ENCODE measurements around the gene GLT1D1. TPM values are rescaled to one million over a fixed set of nuclear protein-coding genes. Genes with fewer than 3 reads are reported as not detected.
A peak's percentile ranks its signal among the peaks of the same experiment; 100 is the strongest.

Gene GLT1D1
- total RNA-seq, 2 experiments from 2014 or later = 0.27 to 0.30 TPM

DNA sequence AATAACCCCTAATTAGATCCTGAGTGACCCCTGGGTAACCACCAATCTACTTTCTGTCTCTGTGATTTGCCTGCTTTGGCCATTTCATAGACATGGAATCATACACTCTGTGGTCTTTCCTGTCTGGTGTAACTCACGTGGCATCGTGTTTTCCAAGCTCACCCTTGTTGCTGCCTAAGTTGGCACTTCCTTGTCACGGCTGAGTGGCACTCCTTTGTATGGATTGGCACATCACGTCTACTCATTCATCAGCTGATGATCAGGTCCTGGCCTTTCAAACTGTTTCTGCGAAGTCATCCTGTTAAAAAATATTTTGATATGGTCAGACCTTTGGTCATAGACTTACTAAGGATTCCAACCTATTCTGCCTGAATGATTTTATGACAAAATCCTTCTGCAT is 87.7 kb downstream of the GLT1D1 start:
- H3K36me3 Mint-ChIP-seq = no peaks in the 10 kb centered on the region
- DNase-seq = no peak
- no peaks in the 10 kb centered on the region for H3K4me1 Mint-ChIP-seq
- H3K9me3 Mint-ChIP-seq = no peaks in the 10 kb centered on the region
- H3K4me3 Mint-ChIP-seq = no peak overlapping the region
- H3K27ac Mint-ChIP-seq = no peak overlapping the region
- peaks cover 5% of the 10 kb centered on the region for H3K27me3 Mint-ChIP-seq

DNA sequence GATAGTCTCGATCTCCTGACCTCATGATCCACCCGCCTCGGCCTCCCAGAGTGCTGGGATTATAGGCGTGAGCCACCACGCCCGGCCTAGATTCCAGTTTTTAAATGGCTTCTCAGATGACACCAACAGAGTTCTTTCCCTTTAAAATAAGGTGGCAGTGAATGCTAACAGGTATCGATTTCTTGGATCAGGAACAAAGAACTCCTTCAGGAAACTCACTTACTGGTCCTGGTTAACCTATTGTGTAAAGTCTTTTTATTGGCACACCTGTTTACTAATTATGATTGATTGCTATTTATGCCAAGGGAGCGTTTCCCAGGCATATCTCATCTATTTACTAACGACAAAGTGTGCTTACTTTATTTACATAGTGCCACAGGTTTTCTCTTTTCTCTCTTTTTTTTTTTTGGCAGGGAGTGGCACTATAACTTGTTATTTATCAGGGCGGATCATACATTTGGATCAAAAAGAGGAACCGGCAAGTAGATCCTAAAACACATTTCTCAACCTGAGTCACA is 89.7 kb downstream of the GLT1D1 start:
- Mint-ChIP-seq H3K4me1 (peaks cover 5% of the 10 kb centered on the region), H3K9me3 (no peaks in the 10 kb centered on the region), H3K4me3 (no peak overlapping the region)

DNA sequence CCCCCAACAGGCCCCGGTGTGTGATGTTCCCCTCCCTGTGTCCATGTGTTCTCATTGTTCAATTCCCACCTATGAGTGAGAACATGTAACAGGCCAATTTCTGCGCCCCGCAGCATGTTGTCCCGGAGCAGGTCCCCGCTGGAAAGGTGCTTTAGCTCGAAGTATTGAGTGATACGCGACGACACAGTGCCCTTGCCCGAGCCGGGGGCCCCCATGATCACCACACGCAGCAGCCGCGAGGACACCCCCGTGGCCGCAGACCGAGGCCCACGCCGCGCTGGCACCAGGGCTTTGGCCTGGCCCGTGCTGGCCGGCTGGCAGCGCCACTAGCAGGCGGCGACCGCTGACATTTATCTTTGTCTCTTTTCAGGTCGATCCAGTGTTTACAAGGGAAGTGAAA is 91.7 kb downstream of the GLT1D1 start:
- Mint-ChIP-seq H3K36me3 (no peaks in the 10 kb centered on the region), H3K9me3 (no peaks in the 10 kb centered on the region), H3K4me1 (peaks cover 18% of the 10 kb centered on the region), H3K27ac (no peak overlapping the region), H3K27me3 (peaks cover 8% of the 10 kb centered on the region), H3K4me3 (no peak overlapping the region)
- DNase-seq = no peak

More for the DNA sequence above, 89.7 kb downstream of the GLT1D1 start:
- no peak for DNase-seq
- no peak overlapping the region for H3K27ac Mint-ChIP-seq
- H3K27me3 Mint-ChIP-seq = peaks cover 8% of the 10 kb centered on the region
- H3K36me3 Mint-ChIP-seq = no peaks in the 10 kb centered on the region

DNA sequence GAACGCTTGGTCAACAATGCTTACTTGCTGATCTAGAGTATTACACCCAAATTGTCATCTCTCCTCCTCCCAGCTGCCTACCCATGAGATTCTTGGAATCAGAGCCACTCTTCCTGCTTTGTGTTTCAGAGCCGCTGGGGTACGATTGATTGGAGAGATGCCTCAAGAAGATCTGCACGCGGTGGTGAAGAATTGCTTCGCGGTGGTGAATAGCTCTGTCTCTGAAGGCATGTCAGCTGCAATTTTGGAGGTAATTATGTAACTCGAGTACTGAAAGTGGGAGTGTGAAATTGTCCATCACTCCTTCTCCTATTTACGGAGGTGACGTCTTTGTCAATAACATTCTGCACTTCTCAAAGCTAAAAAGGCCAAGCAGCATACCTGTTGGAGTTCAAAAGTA is 93.9 kb downstream of the GLT1D1 start:
- Mint-ChIP-seq H3K27ac (no peak overlapping the region), H3K4me3 (no peak overlapping the region), H3K27me3 (peaks cover 8% of the 10 kb centered on the region), H3K9me3 (peaks cover 3% of the 10 kb centered on the region), H3K4me1 (peaks cover 18% of the 10 kb centered on the region), H3K36me3 (no peaks in the 10 kb centered on the region)
- no peak for DNase-seq

DNA sequence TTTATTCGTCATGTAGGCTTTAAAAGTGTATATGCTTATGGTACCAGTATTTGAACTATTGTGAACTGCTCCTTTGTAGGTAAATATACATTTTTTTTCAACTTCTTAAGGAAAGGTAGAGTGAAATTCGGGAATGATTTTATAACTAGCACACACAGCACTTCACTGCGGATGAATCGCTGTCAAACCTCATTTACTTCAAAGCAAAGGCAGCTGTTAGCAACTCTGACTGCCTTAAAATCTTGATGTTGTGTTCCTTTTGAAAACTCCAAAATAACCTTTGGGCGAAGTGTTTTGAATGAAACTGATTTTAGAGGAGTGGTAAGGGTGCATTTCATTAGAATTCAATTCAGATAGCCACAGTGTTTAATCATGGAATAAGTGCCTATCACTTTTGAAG is 95.8 kb downstream of the GLT1D1 start:
- peaks cover 18% of the 10 kb centered on the region for H3K4me1 Mint-ChIP-seq
- H3K9me3 Mint-ChIP-seq = peaks cover 3% of the 10 kb centered on the region
- H3K27ac Mint-ChIP-seq = no peak overlapping the region
- DNase-seq = no peak
- no peak overlapping the region for H3K4me3 Mint-ChIP-seq
- H3K36me3 Mint-ChIP-seq = no peaks in the 10 kb centered on the region
- H3K27me3 Mint-ChIP-seq = peaks cover 8% of the 10 kb centered on the region

DNA sequence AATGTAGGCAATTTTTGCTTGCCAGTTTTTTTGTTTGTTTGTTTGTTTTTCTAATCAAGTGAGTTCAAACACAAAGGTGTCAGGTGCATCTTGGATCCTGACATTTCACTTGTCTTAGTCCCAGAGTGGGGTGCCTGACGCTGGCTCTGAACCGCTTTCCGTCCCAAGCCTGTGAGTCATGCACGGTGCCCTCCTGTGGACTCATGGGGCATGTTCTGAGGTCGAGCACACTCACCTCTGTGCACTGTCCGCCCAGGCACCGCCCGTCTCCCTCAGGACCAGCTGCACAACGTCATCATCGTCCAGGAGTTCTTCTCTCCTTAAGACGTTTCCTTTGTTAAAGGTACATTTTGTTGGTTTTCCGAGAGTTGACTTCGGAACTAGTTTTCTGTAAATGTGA is 98.2 kb downstream of the GLT1D1 start:
- Mint-ChIP-seq H3K36me3 (no peaks in the 10 kb centered on the region), H3K27ac (no peak overlapping the region), H3K27me3 (peaks cover 12% of the 10 kb centered on the region), H3K9me3 (peaks cover 3% of the 10 kb centered on the region), H3K4me3 (no peak overlapping the region), H3K4me1 (peaks cover 18% of the 10 kb centered on the region)
- DNase-seq = no peak

DNA sequence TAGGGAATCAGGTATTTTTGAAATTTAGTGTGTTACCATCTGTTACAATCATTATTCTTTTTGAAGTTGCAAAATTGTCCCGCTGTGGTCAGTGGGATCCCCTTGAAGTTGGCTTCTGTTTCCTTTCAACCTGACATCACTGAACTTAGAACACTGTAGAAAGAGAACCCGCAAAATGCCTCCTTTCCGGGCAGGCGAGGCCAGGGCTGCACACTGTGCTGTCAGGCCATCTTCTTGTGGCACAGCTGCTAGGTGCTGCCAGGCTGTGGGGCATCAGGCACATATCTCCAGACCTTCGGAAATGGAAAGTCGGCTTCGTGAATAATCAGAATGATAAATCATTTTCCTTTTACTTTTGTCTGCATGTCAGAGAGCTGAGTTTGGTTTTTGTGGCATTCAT is 103.5 kb downstream of the GLT1D1 start:
- Mint-ChIP-seq H3K36me3 (no peaks in the 10 kb centered on the region), H3K27ac (no peak overlapping the region)
- no peak for DNase-seq

DNA sequence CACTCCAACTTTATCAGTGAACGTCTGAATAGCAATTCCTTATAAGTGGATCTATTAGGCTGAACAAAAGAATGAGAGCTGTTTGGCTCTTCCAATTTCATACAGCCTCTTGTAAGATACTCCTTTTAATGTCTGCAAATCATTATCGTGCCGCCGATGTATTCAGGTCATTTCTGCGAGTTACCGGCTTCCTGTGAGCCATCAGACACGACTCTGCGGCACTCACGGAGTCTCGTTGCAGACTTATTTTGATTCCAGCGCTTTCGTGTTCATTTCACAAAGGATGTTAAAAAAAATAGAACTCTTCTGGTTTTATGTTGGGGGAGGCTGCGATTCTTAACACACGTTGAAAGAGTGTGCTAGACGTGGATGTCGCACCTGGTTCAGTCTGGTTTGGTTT is 106.6 kb downstream of the GLT1D1 start:
- peaks cover 7% of the 10 kb centered on the region for H3K9me3 Mint-ChIP-seq
- H3K4me1 Mint-ChIP-seq = peaks cover 8% of the 10 kb centered on the region
- no peak overlapping the region for H3K27ac Mint-ChIP-seq
- H3K4me3 Mint-ChIP-seq = no peak overlapping the region
- DNase-seq = no peak
- H3K36me3 Mint-ChIP-seq = no peaks in the 10 kb centered on the region
- H3K27me3 Mint-ChIP-seq = peaks cover 39% of the 10 kb centered on the region

More for the DNA sequence above, 103.5 kb downstream of the GLT1D1 start:
- H3K4me1 Mint-ChIP-seq = peaks cover 8% of the 10 kb centered on the region
- no peak overlapping the region for H3K4me3 Mint-ChIP-seq
- H3K27me3 Mint-ChIP-seq = peaks cover 39% of the 10 kb centered on the region
- H3K9me3 Mint-ChIP-seq = peaks cover 3% of the 10 kb centered on the region

DNA sequence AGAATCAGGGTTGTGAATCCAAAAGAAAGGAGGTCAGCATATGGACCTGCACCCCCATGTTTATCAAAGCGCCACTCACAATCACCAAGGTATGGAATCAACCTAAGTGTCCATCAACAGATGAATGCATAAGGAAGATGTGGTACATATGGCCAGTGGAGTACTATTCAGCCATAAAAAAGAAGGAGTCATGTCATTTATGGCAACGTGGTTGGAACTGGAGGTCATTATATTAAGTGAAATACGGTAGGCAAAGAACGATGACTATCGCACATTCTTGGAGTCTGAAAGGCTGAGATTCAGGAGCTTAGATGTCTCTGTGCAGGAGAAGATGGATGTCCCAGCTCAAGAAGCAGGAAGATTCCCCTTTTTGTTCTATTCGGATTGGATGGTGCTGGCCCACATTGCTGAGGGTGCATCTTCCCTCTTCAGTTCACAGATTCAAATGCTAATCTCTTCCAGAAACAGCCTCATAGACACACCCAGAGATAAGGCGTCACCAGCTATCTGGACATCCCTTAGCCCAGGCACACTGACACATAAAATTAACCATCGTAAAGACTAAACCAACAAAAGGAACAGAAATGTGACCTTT is 108.1 kb downstream of the GLT1D1 start:
- Mint-ChIP-seq H3K36me3 (no peaks in the 10 kb centered on the region), H3K27me3 (peaks cover 35% of the 10 kb centered on the region), H3K9me3 (peaks cover 9% of the 10 kb centered on the region), H3K4me1 (peaks cover 8% of the 10 kb centered on the region), H3K4me3 (no peak overlapping the region), H3K27ac (no peak overlapping the region)
- no peak for DNase-seq

DNA sequence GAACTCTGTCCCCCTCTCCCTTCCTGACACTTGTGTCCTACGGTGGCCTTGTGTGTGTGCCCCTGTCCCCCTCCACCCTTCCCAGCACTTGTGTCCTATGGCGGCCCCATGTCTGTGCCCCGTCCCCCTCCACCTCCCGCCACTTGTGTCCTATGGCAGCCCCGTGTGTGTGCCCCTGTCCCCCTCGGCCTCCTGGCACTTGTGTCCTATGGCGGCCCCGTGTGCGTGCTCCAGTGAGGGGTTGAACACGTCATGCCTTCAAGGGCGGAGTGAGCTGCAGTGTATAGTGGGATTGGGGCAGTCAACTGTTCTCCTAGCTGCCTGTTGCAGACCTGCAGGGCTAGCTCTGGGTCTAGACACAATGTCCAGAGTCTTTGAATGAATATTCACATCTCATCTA is 108.7 kb downstream of the GLT1D1 start:
- H3K27ac Mint-ChIP-seq = no peak overlapping the region
- DNase-seq = no peak
- no peak overlapping the region for H3K4me3 Mint-ChIP-seq
- peaks cover 29% of the 10 kb centered on the region for H3K27me3 Mint-ChIP-seq
- H3K4me1 Mint-ChIP-seq = peaks cover 3% of the 10 kb centered on the region
- no peaks in the 10 kb centered on the region for H3K36me3 Mint-ChIP-seq
- peaks cover 9% of the 10 kb centered on the region for H3K9me3 Mint-ChIP-seq

DNA sequence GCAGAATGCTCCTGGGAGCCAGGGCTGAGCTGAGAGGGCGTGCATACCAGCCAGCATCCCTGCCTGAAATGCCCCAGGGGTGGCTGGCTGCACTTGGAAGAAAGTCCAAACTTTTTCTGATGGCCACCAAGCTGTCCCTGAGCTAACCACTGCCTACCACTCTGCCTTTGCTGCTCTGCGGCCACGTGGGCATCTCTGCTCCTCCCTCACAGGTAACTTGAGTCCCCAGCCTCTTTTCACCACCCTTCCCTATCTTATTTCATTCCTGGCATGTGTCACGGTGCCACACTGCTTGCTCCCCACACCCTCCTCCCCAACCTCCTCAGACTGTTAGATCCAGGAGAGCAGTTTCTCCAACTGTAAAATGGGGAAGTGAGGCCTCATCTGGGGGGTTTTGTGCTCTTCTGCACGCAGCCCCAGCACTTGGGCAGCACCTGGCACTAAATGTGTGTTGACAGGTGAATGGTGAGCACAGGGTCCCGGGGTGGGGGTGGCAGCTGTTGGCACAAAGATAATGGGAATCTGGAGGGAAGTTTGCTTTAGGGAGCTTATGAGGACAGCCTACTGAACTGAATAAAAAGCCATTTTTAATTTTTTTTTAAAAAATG is 113.0 kb downstream of the GLT1D1 start:
- Mint-ChIP-seq H3K4me3 (no peak overlapping the region), H3K27me3 (peaks cover 25% of the 10 kb centered on the region), H3K4me1 (peaks cover 5% of the 10 kb centered on the region), H3K9me3 (peaks cover 9% of the 10 kb centered on the region), H3K36me3 (no peaks in the 10 kb centered on the region), H3K27ac (no peak overlapping the region)
- DNase-seq = no peak

DNA sequence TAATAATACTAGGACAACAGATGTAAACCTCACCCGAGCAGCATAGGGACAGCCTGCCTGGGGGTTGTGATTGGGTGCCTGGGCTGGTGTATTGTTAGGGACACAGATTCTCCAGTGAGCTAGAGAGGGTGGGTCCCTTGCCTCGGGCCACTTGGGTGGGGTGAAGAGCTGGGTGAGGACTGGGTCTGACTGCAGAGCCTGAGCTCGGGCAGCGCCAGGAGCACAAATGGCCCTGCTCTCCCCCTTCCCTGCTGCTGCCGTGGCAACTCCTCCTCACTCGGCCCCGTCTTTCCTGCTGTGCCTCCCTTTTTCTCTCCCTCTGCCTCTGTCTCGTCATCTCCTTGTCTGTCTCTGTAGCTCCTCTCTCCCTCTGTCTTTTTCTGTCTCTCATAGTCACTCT is 115.4 kb downstream of the GLT1D1 start:
- peaks cover 38% of the 10 kb centered on the region for H3K27me3 Mint-ChIP-seq
- no peak overlapping the region for H3K27ac Mint-ChIP-seq
- DNase-seq = no peak

DNA sequence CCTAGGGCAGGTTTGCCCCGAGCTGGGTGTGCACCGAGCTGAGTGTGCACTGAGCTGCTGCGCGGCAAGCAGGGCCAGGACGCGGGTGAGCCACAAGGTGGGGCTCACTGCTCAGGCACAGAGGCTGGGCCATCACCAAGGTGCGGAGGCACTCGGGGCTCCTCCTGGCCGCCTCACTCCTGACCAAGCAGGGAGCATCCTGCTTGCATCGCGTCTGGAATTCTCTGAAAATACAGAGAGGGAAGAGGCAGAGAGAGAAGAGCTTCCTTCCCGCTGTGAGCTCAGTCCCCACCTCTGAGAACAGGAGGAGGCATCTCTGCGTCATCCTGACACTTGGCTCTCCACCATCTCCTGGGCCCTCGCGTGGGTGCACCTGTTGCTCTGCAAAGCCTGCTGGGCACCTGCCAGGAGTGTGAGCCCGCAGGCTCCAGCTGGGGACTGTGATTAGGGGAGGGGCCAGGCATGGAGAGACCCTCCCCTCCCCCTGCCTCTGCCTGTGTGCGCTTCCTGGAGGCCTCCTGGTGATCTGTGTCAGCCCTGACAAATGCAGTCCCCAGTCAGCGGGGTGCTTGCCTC is 116.3 kb downstream of the GLT1D1 start:
- Mint-ChIP-seq H3K4me1 (peaks cover 5% of the 10 kb centered on the region), H3K27ac (no peak overlapping the region), H3K4me3 (no peak overlapping the region), H3K9me3 (peaks cover 5% of the 10 kb centered on the region), H3K36me3 (no peaks in the 10 kb centered on the region), H3K27me3 (peaks cover 47% of the 10 kb centered on the region)
- peak; percentile 43 for DNase-seq

More for the DNA sequence above, 115.4 kb downstream of the GLT1D1 start:
- no peaks in the 10 kb centered on the region for H3K36me3 Mint-ChIP-seq
- peaks cover 7% of the 10 kb centered on the region for H3K9me3 Mint-ChIP-seq
- no peak overlapping the region for H3K4me3 Mint-ChIP-seq
- peaks cover 5% of the 10 kb centered on the region for H3K4me1 Mint-ChIP-seq

DNA sequence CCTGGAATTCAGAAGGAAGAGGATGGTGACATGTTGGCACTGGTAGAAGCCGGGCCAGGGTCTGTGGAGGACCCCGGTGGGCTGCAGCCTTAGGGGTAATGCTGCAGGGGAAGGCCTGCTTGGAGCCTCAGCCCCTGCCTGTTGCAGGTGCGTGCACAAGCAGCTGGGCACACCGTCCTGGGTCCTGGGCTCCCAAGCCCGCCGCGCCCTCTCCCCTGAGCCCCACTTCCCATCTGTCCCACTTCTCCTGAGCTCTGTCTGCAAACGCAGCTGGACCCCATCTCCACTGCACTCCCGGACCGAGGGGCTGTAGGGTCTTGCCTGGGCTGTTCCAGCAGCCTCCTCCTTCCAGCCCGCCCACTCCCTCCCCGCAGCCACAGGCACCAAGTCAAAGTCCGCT is 116.8 kb downstream of the GLT1D1 start:
- no peaks in the 10 kb centered on the region for H3K36me3 Mint-ChIP-seq
- H3K4me3 Mint-ChIP-seq = no peak overlapping the region

DNA sequence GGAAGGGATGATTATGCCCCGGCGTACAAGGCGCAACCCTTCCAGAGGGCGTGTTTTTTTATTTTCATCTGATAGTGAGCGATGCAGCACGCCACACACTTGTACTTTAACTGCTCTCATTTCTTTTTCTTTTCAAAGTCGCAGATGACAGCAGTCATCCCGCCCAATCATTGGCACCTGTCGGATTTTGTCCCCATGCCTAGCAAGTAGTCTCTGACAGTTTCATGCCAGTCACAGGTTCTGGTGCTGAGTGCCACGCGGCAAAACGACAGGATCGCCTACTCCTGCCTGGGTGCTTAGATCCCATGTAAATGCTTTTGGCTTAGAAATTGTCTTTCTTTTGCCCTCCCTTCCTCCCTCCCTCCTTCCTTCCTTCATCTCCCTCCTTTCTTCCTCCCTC is 117.7 kb downstream of the GLT1D1 start:
- Mint-ChIP-seq H3K36me3 (no peaks in the 10 kb centered on the region), H3K4me1 (peaks cover 5% of the 10 kb centered on the region), H3K9me3 (no peaks in the 10 kb centered on the region), H3K27ac (no peak overlapping the region), H3K27me3 (peaks cover 61% of the 10 kb centered on the region), H3K4me3 (no peak overlapping the region)
- no peak for DNase-seq

More for the DNA sequence above, 116.8 kb downstream of the GLT1D1 start:
- H3K27ac Mint-ChIP-seq = no peak overlapping the region
- no peak for DNase-seq
- peaks cover 53% of the 10 kb centered on the region for H3K27me3 Mint-ChIP-seq
- peaks cover 5% of the 10 kb centered on the region for H3K4me1 Mint-ChIP-seq
- no peaks in the 10 kb centered on the region for H3K9me3 Mint-ChIP-seq

DNA sequence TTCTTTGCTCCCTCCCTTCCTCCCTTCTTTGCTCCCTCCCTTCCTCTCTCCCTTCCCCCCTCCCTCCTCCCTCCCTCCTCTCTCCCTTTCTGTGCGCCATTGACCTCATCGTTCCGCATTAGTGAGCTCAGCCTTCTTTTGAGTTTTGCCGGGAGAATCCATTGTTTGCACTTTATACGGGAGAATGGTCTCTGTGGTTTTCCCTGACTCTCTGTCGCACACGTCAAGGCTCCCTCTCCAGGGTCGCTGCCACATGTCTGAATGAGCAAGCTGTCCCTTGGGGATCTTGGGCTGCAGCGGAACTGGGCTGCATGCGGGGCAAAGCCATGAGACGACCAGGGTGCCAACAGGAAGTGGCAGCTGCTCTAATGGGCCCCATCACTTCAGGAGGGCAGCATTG is 118.5 kb downstream of the GLT1D1 start:
- Mint-ChIP-seq H3K4me1 (peaks cover 5% of the 10 kb centered on the region), H3K4me3 (no peak overlapping the region), H3K36me3 (no peaks in the 10 kb centered on the region), H3K27ac (no peak overlapping the region), H3K9me3 (no peaks in the 10 kb centered on the region), H3K27me3 (peaks cover 67% of the 10 kb centered on the region)
- DNase-seq = no peak

Measured in activated naive CD8-positive, alpha-beta T cell treated with anti-CD3 and anti-CD28 coated beads for 36 hours (primary cell).